ENCODE results near the gene CTXND1. TPM values are rescaled to one million over a fixed set of nuclear protein-coding genes. Genes with fewer than 3 reads are reported as not detected.
"Not testable (repeated sequence)": the region's sequence is repeated elsewhere in the genome, so short reads cannot be mapped to it uniquely, and the experiment has no call there.

Gene CTXND1
- total RNA-seq (under 1 TPM in 2 of 4 donors, not detected in 2; 0.04 to 0.07 TPM), polyA plus RNA-seq (under 1 TPM in 2 of 3 donors, not detected in 1; 0.01 to 0.04 TPM)
- long read RNA-seq, donor 1: 0 reads
- long read RNA-seq, donor 2: 0 reads

DNA sequence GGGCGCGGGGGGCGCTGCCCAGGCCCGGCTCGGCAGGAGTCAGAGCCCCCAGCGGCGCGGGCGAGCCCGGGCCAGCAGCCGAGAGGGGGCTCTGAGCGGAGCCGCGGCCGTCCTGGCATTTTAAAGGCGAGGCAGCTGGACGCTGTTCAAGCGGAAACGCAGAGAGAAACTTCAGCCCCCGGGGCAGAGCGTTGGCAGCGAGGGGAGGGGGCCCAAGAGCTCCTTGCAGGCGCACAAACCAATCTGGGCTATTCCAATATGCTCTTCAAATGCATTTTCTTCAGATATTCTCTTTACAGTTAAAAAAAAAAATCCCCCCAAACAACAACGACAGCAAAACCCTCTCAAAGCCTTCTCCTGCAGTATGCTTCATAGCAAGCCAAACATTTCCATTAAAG lies at the start of gene CTXND1:
Gene CTXND1 (minus strand): TSS at position 93 of the 398 bp plus-strand sequence. CDS start 50,264 bp downstream, outside the sequence.
- peaks cover 3 to 63% (median 10%) of the 10 kb centered on the region in 3 donors for H3K27me3 ChIP-seq (ENCODE audit: insufficient read depth in 3 of 3, low read length in 2 of 3)
- H3K4me1 ChIP-seq: no peaks in the 10 kb centered on the region
- no peak within 1 kb of the TSS for H3K27ac ChIP-seq
- 0 to 1% (median 1%) methylated on average over 24 of the region's 24 CpGs for WGBS, 3 donors
- H3K9me3 ChIP-seq: no peaks in the 10 kb centered on the region
- intact Hi-C loops (cut with DNase I): no loop called here
- no peak for ATAC-seq
- TF ChIP-seq, protein P1, sequence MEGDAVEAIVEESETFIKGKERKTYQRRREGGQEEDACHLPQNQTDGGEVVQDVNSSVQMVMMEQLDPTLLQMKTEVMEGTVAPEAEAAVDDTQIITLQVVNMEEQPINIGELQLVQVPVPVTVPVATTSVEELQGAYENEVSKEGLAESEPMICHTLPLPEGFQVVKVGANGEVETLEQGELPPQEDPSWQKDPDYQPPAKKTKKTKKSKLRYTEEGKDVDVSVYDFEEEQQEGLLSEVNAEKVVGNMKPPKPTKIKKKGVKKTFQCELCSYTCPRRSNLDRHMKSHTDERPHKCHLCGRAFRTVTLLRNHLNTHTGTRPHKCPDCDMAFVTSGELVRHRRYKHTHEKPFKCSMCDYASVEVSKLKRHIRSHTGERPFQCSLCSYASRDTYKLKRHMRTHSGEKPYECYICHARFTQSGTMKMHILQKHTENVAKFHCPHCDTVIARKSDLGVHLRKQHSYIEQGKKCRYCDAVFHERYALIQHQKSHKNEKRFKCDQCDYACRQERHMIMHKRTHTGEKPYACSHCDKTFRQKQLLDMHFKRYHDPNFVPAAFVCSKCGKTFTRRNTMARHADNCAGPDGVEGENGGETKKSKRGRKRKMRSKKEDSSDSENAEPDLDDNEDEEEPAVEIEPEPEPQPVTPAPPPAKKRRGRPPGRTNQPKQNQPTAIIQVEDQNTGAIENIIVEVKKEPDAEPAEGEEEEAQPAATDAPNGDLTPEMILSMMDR (IDR thresholded peaks at IDR 0.05): no peak
- no peak for DNase-seq
- no peaks in the 10 kb centered on the region for H3K36me3 ChIP-seq (ENCODE audit: insufficient read depth in 1 of 2, low read depth in 1 of 2)
- peak within 1 kb of the TSS; percentile 62 for H3K4me3 ChIP-seq

- H3K4me3 ChIP-seq: no peak overlapping the region
- no peaks in the 10 kb centered on the region for H3K9me3 ChIP-seq
- intact Hi-C loops (cut with DNase I): no loop called here
- H3K36me3 ChIP-seq (ENCODE audit: insufficient read depth in 1 of 2, low read depth in 1 of 2): no peaks in the 10 kb centered on the region
- TF ChIP-seq, protein P1 (IDR thresholded peaks at IDR 0.05): no peak
- 69 to 75% (median 70%) methylated on average over 1 of the region's 1 CpG for WGBS, 3 donors
- H3K4me1 ChIP-seq: no peaks in the 10 kb centered on the region
- DNase-seq (no peak), ATAC-seq (no peak)
- no peaks in the 10 kb centered on the region for H3K27me3 ChIP-seq (ENCODE audit: insufficient read depth in 3 of 3, low read length in 2 of 3)
- no peak overlapping the region for H3K27ac ChIP-seq
These were observed 49.5 kb upstream of the CTXND1 start for GRCh38 chr15:80301472-80301871.

DNA sequence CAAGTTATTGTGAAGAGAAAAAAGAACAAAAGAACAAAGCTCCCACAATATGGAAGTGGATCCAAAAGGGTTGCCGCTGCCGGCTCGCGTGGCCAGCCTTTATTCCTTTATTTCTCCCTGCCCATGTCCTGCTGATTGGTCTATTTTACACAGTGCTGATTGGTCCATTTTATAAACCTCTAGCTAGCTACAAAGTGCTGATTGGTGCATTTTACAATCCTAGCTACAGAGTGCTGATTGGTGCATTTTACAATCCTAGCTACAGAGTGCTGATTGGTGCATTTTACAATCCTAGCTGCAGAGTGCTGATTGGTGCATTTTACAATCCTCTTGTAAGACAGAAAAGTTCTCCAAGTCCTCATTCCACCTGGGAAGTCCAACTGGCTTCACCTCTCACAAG lies 43.8 kb upstream of the CTXND1 start:
- 84 to 97% (median 93%) methylated on average over 4 of the region's 4 CpGs for WGBS, 3 donors
- ATAC-seq; intact Hi-C loops (cut with DNase I); H3K36me3 ChIP-seq (ENCODE audit: insufficient read depth in 1 of 2, low read depth in 1 of 2); H3K4me3 ChIP-seq; DNase-seq; H3K27me3 ChIP-seq (ENCODE audit: insufficient read depth in 3 of 3, low read length in 2 of 3); H3K27ac ChIP-seq; H3K9me3 ChIP-seq; H3K4me1 ChIP-seq: not testable (repeated sequence)

- Histone ChIP-seq H3K27me3 (ENCODE audit: insufficient read depth in 3 of 3, low read length in 2 of 3) (peaks cover 0 to 3% (median 0%) of the 10 kb centered on the region in 3 donors), H3K27ac (no peak overlapping the region), H3K9me3 (no peaks in the 10 kb centered on the region), H3K4me3 (no peak overlapping the region), H3K36me3 (ENCODE audit: insufficient read depth in 1 of 2, low read depth in 1 of 2) (no peaks in the 10 kb centered on the region), H3K4me1 (no peaks in the 10 kb centered on the region)
- TF ChIP-seq, protein P1 (IDR thresholded peaks at IDR 0.05): no peak
- ATAC-seq: no peak
- intact Hi-C loops (cut with DNase I): no loop called here
- WGBS, 3 donors: 77 to 87% (median 86%) methylated on average over 4 of the region's 4 CpGs
- no peak for DNase-seq
These were observed 40.1 kb upstream of the CTXND1 start for GRCh38 chr15:80292079-80292478.

- H3K36me3 ChIP-seq (ENCODE audit: insufficient read depth in 1 of 2, low read depth in 1 of 2); H3K27ac ChIP-seq; DNase-seq; H3K4me3 ChIP-seq; intact Hi-C loops (cut with DNase I); ATAC-seq; H3K9me3 ChIP-seq; H3K4me1 ChIP-seq; H3K27me3 ChIP-seq (ENCODE audit: insufficient read depth in 3 of 3, low read length in 2 of 3): not testable (repeated sequence)
- whole genome bisulfite sequencing, 3 donors: 58 to 75% (median 63%) methylated on average over 5 of the region's 5 CpGs
These were observed 38.9 kb upstream of the CTXND1 start for GRCh38 chr15:80290891-80291290.

Measured in psoas muscle (tissue), 8 donors.